GM21390 (cell line): ENCODE data around the gene XPO4.
A peak's percentile ranks its signal among the peaks of the same experiment; 100 is the strongest.
"Not testable (repeated sequence)": the region's sequence is repeated elsewhere in the genome, so short reads cannot be mapped to it uniquely, and the experiment has no call there.

ENCODE experiments used
- ATAC-seq: cut with Tn5 transposase; IDR thresholded peaks from one replicate; pipeline ENCODE4 v1.9.1; 2021; ENCODE audit not compliant: unreplicated experiment

The XPO4 gene

DNA sequence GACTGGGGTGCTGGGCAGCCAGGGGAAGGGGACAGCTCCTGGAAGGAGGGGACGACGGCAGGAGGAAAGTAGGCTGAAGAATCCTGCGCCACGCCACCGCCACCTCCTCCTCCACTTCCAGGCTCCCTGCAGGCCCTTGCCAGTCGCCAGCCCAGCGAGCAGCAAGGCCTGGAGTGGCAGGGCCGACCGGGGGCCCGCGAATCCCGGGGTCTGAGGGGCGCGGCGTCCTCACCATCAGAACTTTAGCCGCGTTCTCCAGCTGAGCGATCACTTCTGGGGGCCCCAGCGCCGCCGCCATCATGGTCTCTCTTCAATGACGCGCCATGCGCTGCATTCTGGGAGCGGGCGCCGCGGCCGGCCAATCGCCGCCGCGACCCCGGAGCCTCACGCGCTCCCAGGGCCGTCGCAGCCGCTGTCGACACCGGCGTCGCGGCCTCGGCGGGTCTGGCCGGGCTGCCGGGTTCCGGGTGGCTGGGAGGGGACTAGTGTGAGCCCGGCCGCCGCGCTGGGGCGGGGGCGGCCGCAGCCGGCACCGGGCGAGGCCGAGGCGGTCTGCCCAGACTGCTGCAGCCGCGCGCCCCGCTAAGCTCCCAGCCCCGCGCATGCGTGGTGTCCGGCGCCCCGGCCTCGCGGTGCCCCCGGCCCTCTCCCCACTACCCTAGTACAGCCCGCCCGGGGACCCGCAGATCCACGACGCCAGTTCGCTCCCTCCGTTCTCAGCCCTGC lies at the start of gene XPO4:
TSS of gene XPO4 (minus strand) at position 309 of the 726 bp plus-strand sequence. CDS start at position 301, 8 bp downstream.
- peak; percentile 95 for ATAC-seq

DNA sequence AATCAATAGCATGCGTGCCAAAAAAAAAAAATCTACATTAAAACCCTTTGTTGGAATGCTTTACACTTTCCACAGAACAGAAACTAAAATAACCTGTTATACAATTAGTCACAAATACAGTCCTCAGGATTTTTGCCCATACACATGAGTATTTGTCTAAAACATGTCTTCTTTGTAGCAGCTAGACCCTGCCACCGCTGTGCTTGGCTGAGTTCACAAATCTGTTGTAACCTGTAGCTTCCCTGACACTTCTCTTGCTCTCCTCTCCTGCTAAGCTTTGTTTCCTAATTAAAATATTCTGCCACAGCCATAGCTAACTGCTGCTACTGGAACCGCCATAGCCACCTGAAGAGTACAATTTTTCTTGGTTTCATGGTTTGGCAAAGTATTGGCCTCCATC lies 45.5 kb upstream of the XPO4 start:
- ATAC-seq = not testable (repeated sequence)

DNA sequence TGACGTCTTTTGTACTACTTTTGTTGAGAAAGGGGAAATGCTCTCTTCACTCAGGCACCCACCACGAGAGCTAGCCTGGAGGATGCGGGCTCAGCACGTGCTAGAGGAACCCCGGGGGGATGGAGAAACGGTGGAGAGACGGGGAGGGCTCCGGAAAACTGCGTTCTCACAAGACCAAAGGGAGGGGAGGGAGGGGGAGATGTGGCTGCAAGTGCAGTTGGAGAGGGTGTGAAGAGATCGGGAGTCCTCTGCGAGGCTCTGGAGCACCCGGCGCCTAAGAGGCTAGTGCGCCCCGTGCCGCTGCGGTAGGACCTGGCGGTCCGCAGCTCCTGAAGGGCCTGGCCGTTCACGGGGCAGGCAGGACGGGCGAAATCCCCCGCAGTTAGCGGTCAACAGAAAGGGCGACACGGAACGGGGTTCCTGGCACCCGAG lies 43.4 kb upstream of the XPO4 start:
- no peak for ATAC-seq

DNA sequence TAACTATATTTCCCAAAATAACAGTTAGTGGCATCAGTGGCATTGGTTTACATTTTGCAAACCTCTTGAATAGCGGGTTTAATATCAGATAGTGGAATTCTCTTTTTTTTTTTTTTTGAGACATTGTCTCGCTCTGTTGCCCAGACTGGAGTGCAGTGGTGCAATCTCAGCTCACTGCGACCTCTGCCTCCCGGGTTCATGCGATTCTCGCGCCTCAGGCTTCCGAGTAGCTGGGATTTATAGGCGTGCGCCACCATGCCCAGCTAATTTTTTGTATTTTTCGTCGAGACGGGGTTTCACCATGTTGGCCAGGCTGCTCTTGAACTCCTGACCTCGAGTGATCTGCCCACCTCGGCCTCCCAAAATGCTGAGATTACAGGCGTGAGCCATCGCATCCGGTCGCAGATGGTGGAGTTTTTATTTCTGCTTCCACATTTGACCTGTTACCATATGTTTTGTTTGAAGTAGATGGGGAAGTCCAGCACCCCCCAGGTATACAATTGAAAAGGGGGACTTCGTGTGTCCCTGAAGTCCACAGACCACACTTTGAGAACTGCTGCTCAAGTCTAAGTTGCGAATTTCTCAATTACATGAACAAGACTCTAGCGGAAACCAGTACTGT lies 40.5 kb upstream of the XPO4 start:
- no peak for ATAC-seq

DNA sequence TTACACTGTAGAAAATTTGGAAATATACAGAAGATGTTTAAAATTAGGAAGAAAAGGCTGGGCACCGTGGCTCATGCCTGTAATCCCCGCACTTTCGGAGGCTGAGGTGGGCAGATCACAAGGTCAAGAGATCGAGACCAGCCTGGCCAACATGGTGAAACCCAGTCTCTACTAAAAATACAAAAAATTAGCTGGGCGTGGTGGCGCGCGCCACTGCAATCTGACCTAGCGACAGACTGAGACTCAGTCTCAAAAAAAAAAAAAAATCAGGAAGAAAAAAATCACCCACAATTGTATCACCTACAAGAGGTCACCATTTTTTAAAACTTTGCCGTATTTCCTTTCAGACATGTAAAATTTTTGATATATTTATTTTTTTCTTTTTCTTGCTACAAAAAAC lies 38.0 kb upstream of the XPO4 start:
- ATAC-seq = not testable (repeated sequence)

DNA sequence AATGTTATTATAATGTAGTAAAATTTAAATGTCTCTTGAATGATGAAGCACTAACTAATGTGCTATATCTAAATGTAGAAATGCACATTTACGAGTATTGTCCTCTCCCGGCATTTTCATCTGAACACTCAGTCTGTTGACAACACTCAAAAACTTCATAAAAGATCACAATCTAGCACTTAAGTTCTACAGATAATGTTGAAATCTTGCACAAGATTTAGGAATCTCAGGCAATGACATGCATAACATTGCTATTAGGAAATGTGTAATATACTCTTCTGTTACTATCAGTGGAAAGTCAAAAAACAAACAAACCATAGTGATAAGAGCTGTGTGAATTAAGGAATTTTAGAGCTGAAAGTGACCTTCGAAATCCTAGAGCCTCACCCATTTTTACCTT lies 37.5 kb upstream of the XPO4 start:
- no peak for ATAC-seq

DNA sequence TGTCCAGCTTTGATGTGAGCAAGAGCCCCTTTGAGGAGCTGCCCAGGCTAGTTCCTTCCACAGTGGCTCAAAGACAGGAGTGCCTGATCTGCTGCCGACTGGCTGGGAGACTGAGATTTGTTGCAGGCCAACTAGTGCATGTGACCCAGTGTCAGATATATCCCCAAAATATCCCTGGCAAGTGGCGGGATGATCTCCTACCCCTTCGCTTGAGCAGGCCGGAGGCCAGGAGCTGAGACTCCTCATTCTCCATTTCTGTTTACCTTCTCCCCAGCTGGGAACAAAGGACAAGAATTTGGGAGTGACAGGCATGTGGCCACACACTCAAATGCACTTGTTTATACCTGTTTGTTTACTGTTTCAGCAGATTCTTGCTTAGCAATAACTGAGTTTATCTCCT lies 37.1 kb upstream of the XPO4 start:
- ATAC-seq = no peak

DNA sequence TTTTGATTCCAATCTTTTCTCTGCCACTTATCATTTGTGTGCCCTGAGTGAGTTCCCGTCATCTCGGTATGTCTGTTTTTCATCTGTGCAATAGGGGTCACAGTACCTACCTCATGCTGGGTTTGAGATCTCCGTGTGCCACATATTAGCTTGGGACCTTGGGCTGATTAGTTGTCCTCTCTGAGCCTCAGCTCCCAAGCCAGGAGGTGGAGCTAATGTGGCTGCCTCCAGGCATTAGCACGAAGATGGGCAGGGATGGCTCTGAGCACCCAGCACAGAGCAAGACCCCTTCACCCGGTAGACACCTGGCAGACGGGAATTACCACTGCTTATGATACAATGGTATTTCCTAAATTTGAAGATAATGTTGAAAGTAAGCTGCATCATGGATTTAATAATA lies 35.8 kb upstream of the XPO4 start:
- no peak for ATAC-seq

DNA sequence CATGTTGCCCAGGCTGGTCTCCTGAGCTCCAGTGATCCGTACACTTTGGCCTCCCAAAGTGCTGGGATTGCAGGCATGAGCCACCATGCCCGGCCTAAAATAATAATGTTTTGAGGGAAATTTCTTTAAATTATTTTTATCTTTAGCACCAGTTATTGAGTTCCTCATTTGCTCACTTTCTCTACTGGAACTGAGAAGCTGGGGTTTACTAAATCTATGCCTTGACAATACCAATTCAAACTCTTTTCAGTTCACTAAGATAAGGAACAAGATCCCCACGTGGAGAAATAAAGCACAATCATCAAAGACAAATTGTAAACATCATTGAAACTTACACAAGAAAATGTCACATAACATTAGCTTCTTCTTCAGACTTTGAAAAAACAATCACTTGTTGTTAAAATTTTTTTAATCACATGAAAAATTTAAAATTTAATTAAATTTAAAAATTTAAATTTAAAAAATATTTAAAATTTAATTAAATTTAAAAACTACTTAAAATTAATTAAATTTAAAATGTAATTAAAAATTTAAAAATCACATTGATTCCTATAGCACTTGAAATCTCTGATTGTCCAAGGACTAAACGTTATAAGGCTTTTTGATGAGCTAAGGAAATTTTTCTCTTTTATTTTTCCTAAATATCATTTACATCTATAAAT lies 25.2 kb upstream of the XPO4 start:
- ATAC-seq = no peak

DNA sequence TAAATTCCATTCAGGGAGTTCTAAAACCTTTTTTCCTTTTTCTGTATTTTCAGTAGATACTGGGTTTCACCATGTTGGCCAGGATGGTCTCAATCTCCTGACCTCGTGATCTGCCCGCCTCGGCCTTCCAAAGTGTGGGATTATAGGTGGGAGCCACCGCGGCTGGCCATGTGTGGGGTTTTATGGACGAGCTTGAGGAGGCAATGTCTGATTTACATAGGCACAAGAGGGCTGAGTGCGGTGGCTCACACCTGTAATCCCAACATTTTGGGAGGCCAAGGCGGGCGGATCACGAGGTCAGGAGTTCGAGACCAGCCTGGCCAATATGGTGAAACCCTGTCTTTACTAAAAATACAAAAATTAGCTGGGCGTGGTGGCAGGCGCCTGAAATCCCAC lies 22.8 kb upstream of the XPO4 start:
- not testable (repeated sequence) for ATAC-seq

DNA sequence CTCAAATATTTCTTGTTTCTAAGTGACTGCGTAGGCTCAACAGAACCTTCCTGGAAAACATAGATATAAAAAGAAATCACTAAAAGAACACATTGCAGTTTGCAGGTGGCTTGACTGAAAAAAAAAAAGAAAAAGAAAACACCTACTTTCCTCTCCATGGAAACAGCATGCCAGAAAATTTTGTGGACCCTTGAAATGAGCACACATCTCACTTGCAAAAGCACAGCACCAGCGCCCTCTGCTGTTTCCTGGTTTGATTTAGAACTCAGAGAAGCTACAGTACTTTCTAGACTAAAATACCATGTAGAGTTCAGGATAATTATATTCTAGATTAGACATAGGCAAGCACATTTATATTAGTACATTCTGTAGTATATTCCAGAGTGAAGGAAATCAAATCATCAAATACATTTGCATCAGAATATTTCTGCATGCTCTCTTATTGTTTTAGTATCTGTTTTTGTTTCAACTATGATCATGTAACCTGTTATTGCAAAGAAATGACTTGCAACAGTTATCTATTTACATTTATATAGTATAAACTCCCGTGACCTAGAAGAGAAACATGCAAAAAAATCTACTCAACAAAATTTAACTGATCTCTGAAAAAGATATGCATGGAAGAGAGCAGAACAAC lies 22.3 kb upstream of the XPO4 start:
- no peak for ATAC-seq

DNA sequence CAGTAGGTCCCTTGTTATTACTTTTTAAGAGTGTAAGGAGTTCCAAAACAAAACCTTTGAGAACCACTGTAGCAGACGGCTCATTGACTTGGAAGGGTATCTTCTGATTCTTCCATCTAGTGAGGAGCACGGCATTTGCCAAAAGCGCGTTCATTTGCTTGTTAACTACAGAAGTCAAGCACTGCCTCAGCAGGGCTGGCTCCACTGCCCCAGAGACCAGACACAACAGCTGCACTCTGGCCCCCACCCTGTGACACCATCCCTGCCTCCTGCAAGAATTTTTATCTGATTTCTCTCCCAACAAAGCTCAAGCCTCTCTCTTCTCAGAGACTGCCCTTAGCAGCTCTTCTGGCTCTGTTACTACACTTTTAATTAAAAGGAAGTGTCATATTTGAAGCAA lies 20.7 kb upstream of the XPO4 start:
- ATAC-seq = no peak

DNA sequence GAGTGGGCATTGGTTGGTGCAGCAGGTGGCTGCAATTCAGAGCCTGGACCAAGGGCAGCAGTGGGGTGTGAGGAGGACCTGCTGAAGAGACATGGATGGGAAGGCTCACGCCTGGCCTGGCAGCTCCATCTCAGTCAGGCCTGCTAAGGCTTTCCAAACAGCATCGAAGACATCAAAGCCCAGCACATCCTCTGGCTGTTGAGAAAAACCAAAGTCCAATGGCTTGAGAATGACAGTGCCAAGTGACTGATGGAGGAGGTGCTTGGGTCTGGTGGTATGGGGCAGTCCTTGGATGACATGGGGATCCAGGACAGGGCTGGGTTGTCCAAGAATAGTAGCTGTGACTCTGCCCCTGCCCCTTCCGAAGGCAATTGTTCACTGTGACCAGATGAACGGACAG lies 19.0 kb upstream of the XPO4 start:
- ATAC-seq = no peak

DNA sequence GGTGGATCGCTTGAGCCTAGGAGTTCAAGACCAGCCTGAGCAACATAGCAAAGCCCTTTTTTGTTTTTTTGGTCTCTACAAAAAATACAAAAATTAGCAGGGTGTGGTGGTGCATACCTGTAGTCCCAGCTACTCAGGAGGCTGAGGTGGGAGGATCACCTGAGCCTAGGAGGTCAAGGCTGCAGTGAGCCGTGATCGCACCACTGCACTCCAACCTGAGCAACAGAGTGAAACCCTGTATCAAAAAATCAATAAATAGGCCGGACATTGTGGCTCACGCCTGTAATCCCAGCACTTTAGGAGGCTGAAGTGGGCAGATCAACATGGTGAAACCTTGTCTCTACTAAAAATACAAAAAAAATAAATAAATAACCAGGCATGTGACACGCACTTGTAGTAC lies 13.1 kb upstream of the XPO4 start:
- ATAC-seq = not testable (repeated sequence)

DNA sequence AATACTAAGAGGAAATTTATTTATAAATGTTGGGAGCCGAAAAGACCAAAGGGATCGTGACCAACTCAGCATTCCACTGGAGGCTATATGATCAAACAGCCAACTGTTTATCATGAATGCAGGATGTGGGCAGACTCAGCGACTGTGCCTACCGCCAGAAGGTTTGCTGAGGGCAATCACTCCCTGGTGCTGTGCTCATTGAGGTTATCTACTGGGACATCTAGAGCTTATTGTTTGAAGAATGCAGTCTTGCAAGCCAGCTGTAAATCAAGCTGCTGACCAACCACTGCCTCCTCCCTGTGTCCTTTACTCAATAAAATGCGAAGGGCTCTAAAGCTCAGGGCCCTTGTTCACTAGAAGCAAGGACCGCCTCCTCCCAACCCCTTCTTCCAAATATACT lies 8.5 kb upstream of the XPO4 start:
- ATAC-seq = no peak

DNA sequence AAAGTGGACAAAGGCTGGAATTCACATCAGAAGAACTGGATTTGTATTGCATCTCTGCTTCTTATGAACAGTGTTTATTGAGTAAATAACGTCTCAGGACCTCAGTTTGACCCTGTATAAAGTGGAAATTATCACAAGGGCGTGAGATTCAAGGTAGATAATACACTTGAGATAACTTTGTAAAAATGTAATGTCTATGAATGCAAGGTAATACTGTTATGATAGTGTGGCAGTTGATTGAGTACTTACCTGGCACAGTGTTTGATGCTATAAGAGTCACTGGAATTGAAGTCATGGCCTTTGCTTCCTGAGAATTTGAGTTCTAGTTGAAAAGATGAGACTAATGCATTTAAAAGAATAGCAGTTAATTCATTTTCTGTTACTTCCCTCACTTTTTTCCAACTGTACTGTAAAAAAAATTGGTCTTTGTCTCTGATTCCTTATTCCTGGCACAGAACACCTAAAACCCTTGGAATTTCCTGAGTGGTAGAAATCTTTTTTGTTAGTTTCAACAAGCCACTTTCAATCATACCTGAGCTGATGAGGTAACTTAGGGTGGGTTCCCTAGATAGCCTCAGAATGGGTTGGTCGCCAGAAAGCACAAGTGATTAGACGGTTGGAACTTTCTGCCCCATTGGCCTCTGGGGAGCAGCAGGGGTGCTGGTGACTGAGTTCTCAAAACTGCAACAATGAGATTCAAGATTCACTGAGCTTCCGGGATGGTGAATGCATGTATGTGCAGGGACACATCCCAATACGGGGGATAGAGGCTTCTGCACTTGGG lies 6.4 kb upstream of the XPO4 start:
- ATAC-seq = no peak

DNA sequence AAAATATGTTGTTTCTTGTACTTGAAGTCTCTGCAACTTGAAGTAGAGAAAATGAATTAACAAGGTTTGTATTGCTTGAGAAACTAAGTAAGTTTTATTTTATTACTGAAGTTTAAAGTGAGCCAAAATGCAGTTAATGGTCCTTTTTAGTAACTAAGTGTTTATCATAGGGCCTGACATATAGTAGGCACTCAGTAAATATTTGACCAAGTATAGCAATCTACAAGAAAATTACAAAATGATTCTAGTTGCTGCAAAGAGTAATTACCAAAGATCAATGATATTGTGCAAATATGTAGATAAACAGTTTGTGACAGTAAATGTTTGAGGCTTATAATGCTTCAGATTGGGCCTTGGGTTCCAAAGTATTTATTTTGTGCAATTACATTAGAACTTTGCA lies 2.4 kb upstream of the XPO4 start:
- ATAC-seq = no peak

DNA sequence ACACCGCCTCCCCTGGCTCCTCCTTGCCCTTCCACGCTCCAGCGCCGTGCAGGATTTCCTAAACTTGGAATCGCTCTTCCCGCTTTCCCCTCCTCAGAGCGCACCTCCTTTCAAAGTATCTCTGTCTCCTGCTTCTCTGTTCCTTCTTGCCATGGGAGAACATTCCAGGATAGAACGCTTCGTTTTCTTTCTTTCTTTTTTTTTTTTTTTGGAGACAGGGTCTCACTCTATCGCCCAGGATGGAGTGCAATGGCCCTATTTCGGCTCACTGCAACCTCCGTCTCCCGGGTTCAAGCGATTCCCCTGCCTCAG lies 574 bp upstream of the XPO4 start:
- no peak for ATAC-seq

DNA sequence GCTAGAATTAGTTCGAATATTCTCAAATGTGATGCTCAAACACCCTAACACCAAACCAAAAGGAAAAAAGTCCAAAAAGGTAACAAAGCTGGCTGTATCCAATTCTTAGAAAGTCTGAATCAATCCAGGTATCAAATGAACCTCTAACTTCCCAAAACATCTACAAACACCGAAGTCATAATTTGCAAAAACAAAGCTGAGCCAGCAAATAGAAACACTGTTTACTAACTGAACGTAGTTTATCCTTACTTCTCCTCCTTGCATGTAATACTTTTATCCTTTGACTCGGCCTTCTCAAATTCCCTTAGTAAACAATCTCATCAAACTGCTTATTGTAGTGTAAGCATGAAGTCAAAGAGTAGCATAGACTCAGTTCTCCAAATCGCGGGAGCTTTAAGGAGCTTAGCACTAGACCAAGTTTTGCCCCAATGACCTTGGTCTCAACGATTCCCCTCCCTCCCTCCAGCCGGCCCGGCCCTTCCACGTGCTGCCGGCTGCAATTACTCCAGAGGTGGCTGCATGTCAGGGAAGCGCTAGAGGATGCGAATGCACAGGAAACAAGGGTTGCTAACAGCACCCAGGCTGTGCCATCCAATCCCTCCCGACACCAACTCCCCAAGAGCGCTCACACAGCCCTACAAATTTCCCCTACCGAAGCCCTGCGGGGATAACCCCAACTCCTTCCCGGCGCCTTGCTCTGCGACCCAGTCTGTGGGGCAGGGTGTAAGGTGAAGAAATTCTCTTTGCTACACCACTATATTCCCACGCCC lies 693 bp downstream of the XPO4 start:
- peak; percentile 29 for ATAC-seq

DNA sequence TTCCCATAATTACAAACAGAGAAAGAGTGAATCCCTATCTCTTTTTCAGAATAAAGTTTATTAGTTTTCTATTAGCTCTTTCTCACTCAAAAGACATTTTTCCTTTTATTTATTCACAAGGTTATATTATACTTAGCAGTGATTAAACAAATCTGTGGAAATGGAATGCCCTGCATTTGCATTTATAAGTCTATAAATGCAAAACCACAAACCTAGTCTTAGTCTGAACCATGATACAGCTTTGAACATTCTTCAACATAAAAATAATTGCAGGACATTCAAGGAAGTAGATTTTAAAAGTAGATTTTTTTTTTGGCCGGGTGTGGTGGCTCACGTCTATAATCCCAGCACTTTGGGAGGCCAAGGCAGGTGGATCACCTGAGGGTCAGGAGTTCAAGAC lies 8.3 kb downstream of the XPO4 start:
- ATAC-seq = no peak
